Erythroblast (primary cell): Measurements from ENCODE around the gene PELO.

Experiments used
- GATA1 ChIP-seq: IDR thresholded peaks from 2 replicates; pipeline ENCODE4 v1.6.1; 2011; ENCODE audit warnings: low read depth, mild to moderate bottlenecking, control low read depth, low read length, moderate library complexity
- POLR2A ChIP-seq: IDR thresholded peaks from 2 replicates; pipeline ENCODE4 v1.6.1; 2011; ENCODE audit warnings: mild to moderate bottlenecking, low read length

DNA sequence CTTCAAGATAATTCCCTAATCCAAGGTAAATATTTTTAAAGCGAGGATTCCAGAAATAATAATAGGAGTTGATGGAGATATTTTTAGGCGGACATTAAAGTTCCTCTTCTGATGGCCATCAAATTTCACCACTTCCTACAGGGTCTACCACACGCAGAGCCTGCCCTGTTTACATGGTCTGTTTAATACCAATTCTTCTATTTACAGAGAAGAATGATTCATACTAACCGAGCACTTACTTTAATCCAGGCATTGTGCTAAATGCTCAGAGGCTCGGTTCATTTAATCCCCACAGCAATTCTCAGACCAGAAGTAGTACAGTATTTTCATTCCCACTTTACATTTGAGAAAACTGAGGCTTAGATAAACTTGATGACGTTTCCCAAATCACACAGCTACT is 3.0 kb upstream of the PELO start:
- TF ChIP-seq POLR2A (no peak), GATA1 (no peak)
